Fibroblast of pulmonary artery (primary cell): Measurements from ENCODE around the gene NPEPL1.

ENCODE experiments used
- DNase-seq: peaks from one replicate; pipeline ENCODE4 v3.0.0-alpha.2; 2010; ENCODE audit warnings: low read depth
- H3K4me3 ChIP-seq: replicated peaks from 2 replicates; pipeline ENCODE4 v1.5.1; 2011; ENCODE audit warnings: low read depth, mild to moderate bottlenecking, control low read depth, low read length, moderate library complexity
- TF ChIP-seq, protein P1 (sequence below): IDR thresholded peaks from 2 replicates; pipeline ENCODE4 v1.5.1; 2011; ENCODE audit warnings: mild to moderate bottlenecking, control low read depth, low read length, inconsistent platforms; ENCODE audit errors: missing control alignments

The NPEPL1 gene

DNA sequence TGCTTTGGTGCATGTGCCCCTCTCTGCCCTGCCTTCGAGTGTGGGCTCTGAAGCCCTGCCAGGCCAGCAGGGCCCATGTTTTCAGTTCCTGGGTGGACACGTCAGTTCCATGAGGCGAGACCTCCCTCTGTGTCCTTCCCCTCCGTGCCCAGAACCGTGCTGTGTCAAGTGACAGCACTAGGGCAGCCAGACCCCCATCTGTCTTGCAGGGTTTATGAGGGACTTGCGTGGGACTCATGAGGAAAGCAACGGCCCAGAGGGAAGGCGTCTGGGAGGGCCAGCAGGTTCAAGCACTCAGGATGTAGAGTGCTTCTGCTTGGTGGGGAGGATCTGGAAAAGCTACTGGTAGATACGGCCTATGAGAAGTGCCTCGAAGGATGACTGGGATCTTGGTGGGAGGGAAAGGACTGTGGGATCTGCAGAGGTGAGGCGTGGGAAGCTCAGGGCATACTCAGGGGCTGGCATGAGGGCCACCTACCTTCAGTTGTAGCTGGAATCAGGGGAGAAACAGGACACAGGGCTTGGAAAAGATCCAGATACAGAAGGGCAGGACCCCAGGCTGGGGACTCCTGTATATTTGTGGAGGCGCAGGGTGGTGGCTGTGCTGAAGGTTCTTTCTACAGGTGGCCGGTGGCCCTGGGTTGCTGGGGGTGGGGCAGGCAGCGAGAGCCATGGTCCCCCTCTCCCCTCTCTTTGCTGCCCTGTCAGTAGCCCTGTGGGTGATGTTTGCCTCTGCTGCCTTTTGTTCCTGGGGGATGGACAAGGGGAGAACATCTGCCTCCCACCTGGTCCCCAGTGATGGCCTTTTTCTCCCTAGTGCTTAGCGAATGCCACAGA is 5.5 kb downstream of the NPEPL1 start:
- TF ChIP-seq, protein P1, sequence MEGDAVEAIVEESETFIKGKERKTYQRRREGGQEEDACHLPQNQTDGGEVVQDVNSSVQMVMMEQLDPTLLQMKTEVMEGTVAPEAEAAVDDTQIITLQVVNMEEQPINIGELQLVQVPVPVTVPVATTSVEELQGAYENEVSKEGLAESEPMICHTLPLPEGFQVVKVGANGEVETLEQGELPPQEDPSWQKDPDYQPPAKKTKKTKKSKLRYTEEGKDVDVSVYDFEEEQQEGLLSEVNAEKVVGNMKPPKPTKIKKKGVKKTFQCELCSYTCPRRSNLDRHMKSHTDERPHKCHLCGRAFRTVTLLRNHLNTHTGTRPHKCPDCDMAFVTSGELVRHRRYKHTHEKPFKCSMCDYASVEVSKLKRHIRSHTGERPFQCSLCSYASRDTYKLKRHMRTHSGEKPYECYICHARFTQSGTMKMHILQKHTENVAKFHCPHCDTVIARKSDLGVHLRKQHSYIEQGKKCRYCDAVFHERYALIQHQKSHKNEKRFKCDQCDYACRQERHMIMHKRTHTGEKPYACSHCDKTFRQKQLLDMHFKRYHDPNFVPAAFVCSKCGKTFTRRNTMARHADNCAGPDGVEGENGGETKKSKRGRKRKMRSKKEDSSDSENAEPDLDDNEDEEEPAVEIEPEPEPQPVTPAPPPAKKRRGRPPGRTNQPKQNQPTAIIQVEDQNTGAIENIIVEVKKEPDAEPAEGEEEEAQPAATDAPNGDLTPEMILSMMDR = no peak
- H3K4me3 ChIP-seq = no peak overlapping the region
- no peak for DNase-seq

DNA sequence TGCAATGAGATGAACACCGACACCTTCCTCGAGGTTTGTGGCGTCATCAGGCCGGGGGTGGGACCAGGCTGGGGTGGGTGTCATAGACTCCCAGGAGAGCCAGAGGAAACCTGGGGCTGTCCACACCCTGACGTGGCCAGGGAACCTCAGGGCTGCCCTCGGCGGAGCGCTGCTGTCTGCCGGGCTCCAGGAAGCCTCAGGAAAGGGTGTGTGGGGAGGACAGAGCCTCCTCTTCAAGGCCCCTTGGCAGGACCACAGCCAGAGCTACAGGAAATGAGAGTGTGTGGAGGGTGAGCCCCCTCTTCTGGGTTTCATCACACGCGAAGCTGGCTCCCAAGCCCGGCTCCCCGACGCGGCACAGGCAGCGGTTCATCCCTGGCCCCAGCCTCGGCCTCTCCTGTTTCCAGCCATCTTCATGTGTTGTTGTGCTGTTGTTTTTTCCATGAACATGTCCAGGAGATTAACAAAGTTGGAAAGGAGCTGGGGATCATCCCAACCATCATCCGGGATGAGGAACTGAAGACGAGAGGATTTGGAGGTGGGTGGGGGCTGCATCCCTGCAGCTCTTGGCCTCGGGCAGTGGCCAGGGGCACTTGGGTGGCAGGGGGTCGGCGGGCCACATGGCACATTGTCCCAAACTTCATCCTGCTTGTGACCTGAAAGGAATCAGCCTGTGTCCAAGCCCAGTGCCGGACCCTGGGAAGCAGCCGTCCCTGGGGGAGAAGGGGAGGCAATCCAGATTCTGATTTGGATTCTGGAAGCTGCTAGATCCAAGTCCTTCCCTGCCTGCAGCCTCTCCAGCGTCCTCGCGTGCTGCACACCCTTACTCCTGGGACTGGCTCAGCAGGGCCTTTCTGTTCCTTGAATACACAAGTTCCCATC is 6.4 kb downstream of the NPEPL1 start:
- no peak overlapping the region for H3K4me3 ChIP-seq
- DNase-seq = no peak
- TF ChIP-seq, protein P1 = no peak

DNA sequence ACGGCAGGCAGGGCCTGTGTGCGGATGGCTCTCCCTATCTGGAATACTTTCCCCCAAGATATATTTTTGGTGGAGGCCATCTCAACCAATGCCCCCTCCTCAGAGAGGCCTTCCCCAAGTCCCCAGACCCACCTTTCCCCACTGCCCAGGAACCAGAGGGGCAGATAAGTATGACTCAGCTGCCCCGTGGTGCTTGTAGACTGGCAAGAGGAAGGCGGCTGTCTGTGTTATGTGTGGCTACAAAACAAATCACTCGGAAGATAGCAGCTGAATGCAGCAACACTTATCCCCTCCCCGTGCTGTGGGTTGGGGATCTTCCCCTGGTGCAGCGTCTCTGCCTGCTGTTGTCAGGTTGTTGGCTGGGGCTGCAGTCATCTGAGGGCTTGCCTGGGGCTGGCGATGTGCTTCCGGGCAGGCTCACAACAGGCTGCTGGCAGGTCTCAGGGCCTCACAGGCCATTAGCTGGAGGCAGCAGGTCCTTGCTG is 7.1 kb downstream of the NPEPL1 start:
- TF ChIP-seq, protein P1 = no peak
- DNase-seq = peak; percentile 19
- no peak overlapping the region for H3K4me3 ChIP-seq

DNA sequence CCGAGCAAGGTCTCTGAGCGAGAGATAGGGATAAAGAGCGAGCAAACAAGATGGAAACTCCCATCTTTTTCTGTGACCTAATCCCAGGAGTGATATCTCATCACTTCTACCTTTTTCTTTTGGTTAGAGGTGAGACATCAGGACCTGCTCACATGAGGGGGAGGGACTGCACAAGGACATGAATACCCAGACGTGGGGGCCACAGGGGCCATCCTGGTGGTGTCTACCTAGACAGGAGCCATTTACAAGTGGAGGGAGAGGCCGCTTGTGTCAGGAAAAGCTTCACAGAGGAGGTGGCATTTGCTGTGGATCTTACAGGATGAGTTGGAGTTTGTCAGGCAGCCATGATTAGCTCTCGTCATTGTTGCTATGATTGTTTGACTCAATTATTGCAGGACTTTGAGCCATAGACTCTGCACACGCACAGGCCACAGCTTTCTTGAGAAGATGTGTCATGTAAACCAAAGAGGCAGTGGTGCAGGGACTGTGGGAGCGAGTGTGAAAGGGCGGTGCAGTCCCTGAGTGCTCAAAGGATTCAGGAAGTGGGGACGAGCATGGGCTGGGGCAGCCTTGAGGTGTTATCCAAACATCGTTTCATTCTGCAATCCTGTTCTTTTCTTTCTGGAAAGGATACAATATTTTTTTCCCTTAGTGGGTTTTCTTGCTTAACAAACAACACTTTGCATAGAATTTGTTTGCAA is 7.7 kb downstream of the NPEPL1 start:
- H3K4me3 ChIP-seq = no peak overlapping the region
- TF ChIP-seq, protein P1 = no peak
- no peak for DNase-seq

DNA sequence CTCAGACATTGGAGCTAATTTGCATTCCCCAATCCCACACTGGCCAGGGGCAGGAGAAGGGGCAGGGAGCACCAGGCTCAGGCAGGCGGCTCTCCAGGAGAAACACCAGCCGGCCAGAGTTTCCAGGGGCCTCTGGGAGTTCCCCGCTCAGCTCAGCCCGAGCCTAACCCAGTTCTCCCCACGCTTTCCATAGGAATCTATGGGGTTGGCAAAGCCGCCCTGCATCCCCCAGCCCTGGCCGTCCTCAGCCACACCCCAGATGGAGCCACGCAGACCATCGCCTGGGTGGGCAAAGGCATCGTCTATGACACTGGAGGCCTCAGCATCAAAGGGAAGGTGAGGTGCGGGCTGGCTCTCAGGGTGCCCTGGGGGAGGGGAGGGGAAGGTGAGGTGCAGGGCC is 8.2 kb downstream of the NPEPL1 start:
- TF ChIP-seq, protein P1 = no peak
- no peak for DNase-seq
- no peak overlapping the region for H3K4me3 ChIP-seq

DNA sequence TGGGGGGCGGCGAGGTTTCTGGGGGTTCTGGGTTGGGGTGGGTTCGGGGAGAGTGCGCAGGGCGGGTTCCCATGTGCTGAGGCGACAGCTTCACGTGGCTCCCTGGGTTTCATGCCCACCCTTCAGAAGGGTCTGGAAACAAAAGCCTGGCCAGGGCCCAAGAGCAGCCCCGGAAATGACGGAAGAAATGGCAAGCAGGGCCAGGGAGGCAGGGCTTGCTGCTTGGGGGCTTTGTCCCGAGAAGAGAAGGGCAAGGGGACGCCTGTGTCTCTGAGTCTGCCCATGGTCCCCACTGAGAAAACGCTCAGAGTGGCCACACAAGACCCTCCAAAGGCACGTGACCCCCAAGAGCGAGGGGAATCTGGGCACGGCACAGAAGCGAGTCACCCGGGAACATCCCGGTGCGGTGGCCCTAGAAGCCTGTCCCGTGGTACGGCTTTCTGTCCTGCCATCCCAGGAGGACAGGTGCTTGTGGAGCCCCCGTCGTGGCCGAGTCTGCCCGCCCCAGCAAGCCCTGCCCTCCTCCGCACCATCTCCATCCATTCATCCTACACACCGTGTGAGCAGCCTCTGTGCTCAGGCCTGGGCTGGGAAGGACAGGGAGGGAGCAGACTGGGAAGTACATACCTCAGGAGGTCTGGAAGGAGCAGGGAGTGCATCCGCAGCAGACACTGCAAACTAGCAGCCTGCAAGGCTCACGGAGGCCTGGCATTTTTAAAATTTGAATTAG is 9.0 kb downstream of the NPEPL1 start:
- no peak for DNase-seq
- TF ChIP-seq, protein P1 = no peak

More for the DNA sequence above, 9.0 kb downstream of the NPEPL1 start:
- no peak overlapping the region for H3K4me3 ChIP-seq
